ENCODE results near the gene EPN2. TPM values are rescaled to one million over a fixed set of nuclear protein-coding genes. Genes with fewer than 3 reads are reported as not detected.
"Not testable (repeated sequence)": the region's sequence is repeated elsewhere in the genome, so short reads cannot be mapped to it uniquely, and the experiment has no call there.

Gene EPN2
- 10 to 100 TPM in 1 of 3 donors, 1 to 10 TPM in 2; 2.0 to 13.8 (median 4.9) TPM for total RNA-seq
- 4.6 TPM for total RNA-seq (2013)

GRCh38 chr17:19237139-19237388, at the start of gene EPN2:
EPN2 (plus strand) TSS chr17:19237366; CDS start chr17:19283120, 45,754 bp downstream.
- H3K9me3 ChIP-seq (ENCODE audit: control insufficient read depth, insufficient read depth, low read length); H3K36me3 Mint-ChIP-seq; H3K4me1 Mint-ChIP-seq; H3K36me3 ChIP-seq (ENCODE audit: control insufficient read depth, insufficient read depth, low read length); intact Hi-C loops (cut with micrococcal nuclease); H3K27ac ChIP-seq (ENCODE audit: low read length); H3K9me3 Mint-ChIP-seq: not testable (repeated sequence)
- peaks cover 0 to 12% of the 10 kb centered on the region in 2 donors for H3K27me3 Mint-ChIP-seq (ENCODE audit: low read depth in 2 of 2)
- Histone ChIP-seq H3K4me3 (ENCODE audit: low read length) (peak within 1 kb of the TSS; percentile 65), H3K27me3 (ENCODE audit: control insufficient read depth, insufficient read depth, low read length) (peaks cover 12% of the 10 kb centered on the region), H3K4me1 (ENCODE audit: control insufficient read depth, insufficient read depth, low read length) (peaks cover 11% of the 10 kb centered on the region)
- H3K4me3 Mint-ChIP-seq = peak within 1 kb of the TSS; percentile 82
- DNase-seq = peak in 1 of 2 donors; percentile 75
- under 1% methylated on average over 19 of the region's 31 CpGs for WGBS (ENCODE audit: insufficient coverage)
- ATAC-seq = peak in 1 of 3 donors; percentile 91
- H3K27ac Mint-ChIP-seq = peak within 1 kb of the TSS in 1 of 2 donors; percentile 68

DNA sequence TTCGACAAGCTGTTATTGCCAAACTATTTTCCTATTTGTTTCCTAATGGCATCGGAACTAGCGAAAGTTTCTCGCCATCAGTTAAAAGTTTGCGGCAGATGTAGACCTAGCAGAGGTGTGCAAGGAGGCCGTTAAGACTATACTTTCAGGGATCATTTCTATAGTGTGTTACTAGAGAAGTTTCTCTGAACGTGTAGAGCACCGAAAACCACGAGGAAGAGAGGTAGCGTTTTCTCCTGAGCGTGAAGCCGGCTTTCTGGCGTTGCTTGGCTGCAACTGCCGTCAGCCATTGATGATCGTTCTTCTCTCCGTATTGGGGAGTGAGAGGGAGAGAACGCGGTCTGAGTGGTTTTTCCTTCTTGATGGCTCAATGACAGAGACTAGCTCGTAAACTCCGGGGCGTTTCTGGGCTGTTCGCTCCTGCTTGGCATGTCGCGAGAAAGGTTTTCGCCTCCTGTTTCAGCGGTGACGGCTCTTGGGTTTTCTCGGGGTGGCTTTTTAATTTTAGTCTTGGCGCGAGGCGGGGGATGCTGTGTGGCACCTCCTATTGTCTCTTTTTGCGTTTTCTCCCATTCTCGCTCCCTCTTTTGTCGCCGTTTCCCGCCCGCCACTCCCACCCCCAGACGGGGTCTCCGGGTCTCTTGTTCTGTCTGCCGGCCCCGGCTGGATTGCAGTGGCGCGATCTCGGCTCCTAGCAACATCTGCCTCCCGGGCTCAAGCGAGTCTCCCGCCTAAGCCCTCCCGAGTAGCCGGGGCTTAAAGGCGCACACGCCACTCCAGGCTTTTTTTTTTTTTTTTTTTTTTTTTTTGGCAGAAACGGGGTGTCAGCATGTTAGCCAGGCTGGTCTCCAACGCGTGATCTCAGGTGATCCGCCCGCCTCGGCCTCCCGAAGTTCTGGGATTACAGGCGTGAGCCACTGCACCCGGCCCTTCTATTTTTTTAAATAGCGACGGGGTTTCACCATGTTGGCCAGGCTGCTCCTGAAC, 49.0 kb upstream of the EPN2 start:
- WGBS (ENCODE audit: insufficient coverage) = 0% methylated on average over 5 of the region's 62 CpGs
- H3K9me3 Mint-ChIP-seq; H3K4me3 Mint-ChIP-seq; H3K36me3 Mint-ChIP-seq; H3K27me3 ChIP-seq (ENCODE audit: control insufficient read depth, insufficient read depth, low read length); H3K4me1 Mint-ChIP-seq; H3K27ac ChIP-seq (ENCODE audit: low read length); H3K4me3 ChIP-seq (ENCODE audit: low read length); H3K4me1 ChIP-seq (ENCODE audit: control insufficient read depth, insufficient read depth, low read length); H3K27me3 Mint-ChIP-seq (ENCODE audit: low read depth in 2 of 2); H3K36me3 ChIP-seq (ENCODE audit: control insufficient read depth, insufficient read depth, low read length); H3K9me3 ChIP-seq (ENCODE audit: control insufficient read depth, insufficient read depth, low read length); H3K27ac Mint-ChIP-seq; intact Hi-C loops (cut with micrococcal nuclease): not testable (repeated sequence)
- DNase-seq (peak in 1 of 2 donors; percentile 84), ATAC-seq (peak; percentile 44 to 58 (median 54))

DNA sequence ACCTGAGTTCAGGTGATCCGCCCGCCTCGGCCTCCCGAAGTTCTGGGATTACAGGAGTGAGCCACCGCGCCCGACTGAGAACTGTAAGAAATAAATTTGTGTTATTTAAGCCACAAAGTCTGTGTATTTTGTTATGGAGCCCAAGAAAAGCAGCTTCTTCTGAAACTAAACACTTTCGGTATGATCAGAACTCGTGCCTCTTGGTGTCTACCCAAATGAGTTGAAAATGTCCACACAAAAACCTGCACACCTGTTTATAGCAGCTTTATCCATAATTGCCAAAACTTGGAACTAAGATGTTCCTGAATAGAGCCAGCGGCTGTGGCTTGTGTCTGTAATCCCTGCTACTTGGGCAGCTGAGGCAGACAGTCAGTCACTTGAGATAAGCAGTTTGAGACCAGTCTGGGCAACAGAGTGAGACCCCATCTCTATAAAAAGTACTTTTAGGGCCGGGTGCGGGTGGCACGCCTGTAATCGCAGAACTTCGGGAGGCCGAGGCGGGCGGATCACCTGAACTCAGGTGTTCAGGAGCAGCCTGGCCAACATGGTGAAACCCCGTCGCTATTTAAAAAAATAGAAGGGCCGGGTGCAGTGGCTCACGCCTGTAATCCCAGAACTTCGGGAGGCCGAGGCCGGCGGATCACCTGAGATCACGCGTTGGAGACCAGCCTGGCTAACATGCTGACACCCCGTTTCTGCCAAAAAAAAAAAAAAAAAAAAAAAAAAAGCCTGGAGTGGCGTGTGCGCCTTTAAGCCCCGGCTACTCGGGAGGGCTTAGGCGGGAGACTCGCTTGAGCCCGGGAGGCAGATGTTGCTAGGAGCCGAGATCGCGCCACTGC, 48.1 kb upstream of the EPN2 start:
- intact Hi-C loops (cut with micrococcal nuclease) = not testable (repeated sequence)

DNA sequence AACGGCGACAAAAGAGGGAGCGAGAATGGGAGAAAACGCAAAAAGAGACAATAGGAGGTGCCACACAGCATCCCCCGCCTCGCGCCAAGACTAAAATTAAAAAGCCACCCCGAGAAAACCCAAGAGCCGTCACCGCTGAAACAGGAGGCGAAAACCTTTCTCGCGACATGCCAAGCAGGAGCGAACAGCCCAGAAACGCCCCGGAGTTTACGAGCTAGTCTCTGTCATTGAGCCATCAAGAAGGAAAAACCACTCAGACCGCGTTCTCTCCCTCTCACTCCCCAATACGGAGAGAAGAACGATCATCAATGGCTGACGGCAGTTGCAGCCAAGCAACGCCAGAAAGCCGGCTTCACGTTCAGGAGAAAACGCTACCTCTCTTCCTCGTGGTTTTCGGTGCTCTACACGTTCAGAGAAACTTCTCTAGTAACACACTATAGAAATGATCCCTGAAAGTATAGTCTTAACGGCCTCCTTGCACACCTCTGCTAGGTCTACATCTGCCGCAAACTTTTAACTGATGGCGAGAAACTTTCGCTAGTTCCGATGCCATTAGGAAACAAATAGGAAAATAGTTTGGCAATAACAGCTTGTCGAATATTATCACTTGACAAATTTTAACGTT, 47.3 kb upstream of the EPN2 start:
- DNase-seq; H3K4me1 ChIP-seq (ENCODE audit: control insufficient read depth, insufficient read depth, low read length); H3K9me3 ChIP-seq (ENCODE audit: control insufficient read depth, insufficient read depth, low read length); H3K27ac Mint-ChIP-seq; H3K27me3 Mint-ChIP-seq (ENCODE audit: low read depth in 2 of 2); H3K36me3 ChIP-seq (ENCODE audit: control insufficient read depth, insufficient read depth, low read length); H3K4me3 ChIP-seq (ENCODE audit: low read length); H3K9me3 Mint-ChIP-seq; intact Hi-C loops (cut with micrococcal nuclease); H3K4me1 Mint-ChIP-seq; H3K27me3 ChIP-seq (ENCODE audit: control insufficient read depth, insufficient read depth, low read length); H3K36me3 Mint-ChIP-seq; H3K4me3 Mint-ChIP-seq; H3K27ac ChIP-seq (ENCODE audit: low read length): not testable (repeated sequence)
- no CpG with 5 or more reads among the region's 36 CpGs for WGBS (ENCODE audit: insufficient coverage)
- peak in 1 of 3 donors; percentile 26 for ATAC-seq

More for the DNA sequence above, 48.1 kb upstream of the EPN2 start:
- H3K9me3 Mint-ChIP-seq; H3K4me1 ChIP-seq (ENCODE audit: control insufficient read depth, insufficient read depth, low read length); H3K4me1 Mint-ChIP-seq; H3K4me3 ChIP-seq (ENCODE audit: low read length); DNase-seq; H3K27ac ChIP-seq (ENCODE audit: low read length); H3K27me3 ChIP-seq (ENCODE audit: control insufficient read depth, insufficient read depth, low read length); H3K36me3 ChIP-seq (ENCODE audit: control insufficient read depth, insufficient read depth, low read length); H3K27me3 Mint-ChIP-seq (ENCODE audit: low read depth in 2 of 2); H3K9me3 ChIP-seq (ENCODE audit: control insufficient read depth, insufficient read depth, low read length); H3K36me3 Mint-ChIP-seq: not testable (repeated sequence)
- peak; percentile 70 to 84 (median 72) for ATAC-seq
- peak overlapping the region in 1 of 2 donors; percentile 79 for H3K27ac Mint-ChIP-seq
- WGBS (ENCODE audit: insufficient coverage) = no CpG with 5 or more reads among the region's 39 CpGs
- peak overlapping the region; percentile 47 for H3K4me3 Mint-ChIP-seq

GRCh38 chr17:19196382-19197204, 40.6 kb upstream of the EPN2 start:
- DNase-seq; H3K9me3 ChIP-seq (ENCODE audit: control insufficient read depth, insufficient read depth, low read length); intact Hi-C loops (cut with micrococcal nuclease); H3K36me3 ChIP-seq (ENCODE audit: control insufficient read depth, insufficient read depth, low read length); H3K27ac ChIP-seq (ENCODE audit: low read length); H3K36me3 Mint-ChIP-seq; H3K4me1 Mint-ChIP-seq; H3K4me1 ChIP-seq (ENCODE audit: control insufficient read depth, insufficient read depth, low read length); H3K27ac Mint-ChIP-seq; H3K27me3 ChIP-seq (ENCODE audit: control insufficient read depth, insufficient read depth, low read length); H3K27me3 Mint-ChIP-seq (ENCODE audit: low read depth in 2 of 2); H3K4me3 Mint-ChIP-seq; H3K9me3 Mint-ChIP-seq: not testable (repeated sequence)
- peak; percentile 99 to 100 (median 100) for ATAC-seq
- H3K4me3 ChIP-seq (ENCODE audit: low read length) = peak overlapping the region; percentile 22
- WGBS (ENCODE audit: insufficient coverage) = 0% methylated on average over 3 of the region's 33 CpGs

GRCh38 chr17:19202448-19202847, 34.7 kb upstream of the EPN2 start:
- H3K27me3 Mint-ChIP-seq (ENCODE audit: low read depth in 2 of 2); H3K27ac Mint-ChIP-seq; H3K4me3 Mint-ChIP-seq; H3K27me3 ChIP-seq (ENCODE audit: control insufficient read depth, insufficient read depth, low read length); H3K4me3 ChIP-seq (ENCODE audit: low read length); intact Hi-C loops (cut with micrococcal nuclease); H3K36me3 Mint-ChIP-seq; H3K9me3 Mint-ChIP-seq; H3K9me3 ChIP-seq (ENCODE audit: control insufficient read depth, insufficient read depth, low read length); H3K27ac ChIP-seq (ENCODE audit: low read length); H3K36me3 ChIP-seq (ENCODE audit: control insufficient read depth, insufficient read depth, low read length); H3K4me1 ChIP-seq (ENCODE audit: control insufficient read depth, insufficient read depth, low read length); DNase-seq; H3K4me1 Mint-ChIP-seq: not testable (repeated sequence)
- ATAC-seq = peak; percentile 95 to 100 (median 100)
- no CpG with 5 or more reads among the region's 20 CpGs for WGBS (ENCODE audit: insufficient coverage)

DNA sequence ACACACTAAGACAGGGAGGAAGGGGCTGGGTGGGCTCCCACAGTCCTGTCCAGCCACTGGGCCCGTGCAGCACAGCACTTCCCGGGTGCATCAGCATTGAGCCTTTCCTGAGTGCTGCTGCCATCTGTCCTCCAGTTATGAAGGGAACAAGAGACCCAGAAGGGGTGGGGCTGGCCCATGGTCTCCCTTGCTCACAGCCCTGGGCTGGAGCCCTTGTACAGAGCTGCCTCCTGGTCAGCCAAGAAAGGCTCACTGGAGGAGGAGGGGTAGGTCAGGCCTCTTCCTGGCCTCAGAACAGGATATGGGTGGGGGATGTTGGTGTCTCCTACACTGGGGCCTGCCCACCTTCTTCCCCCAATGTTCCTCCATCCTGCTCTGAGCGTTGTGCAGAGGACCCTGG, 33.7 kb upstream of the EPN2 start:
- H3K27ac ChIP-seq (ENCODE audit: low read length); H3K27me3 Mint-ChIP-seq (ENCODE audit: low read depth in 2 of 2); H3K36me3 ChIP-seq (ENCODE audit: control insufficient read depth, insufficient read depth, low read length); H3K4me3 ChIP-seq (ENCODE audit: low read length); H3K9me3 ChIP-seq (ENCODE audit: control insufficient read depth, insufficient read depth, low read length); DNase-seq; H3K36me3 Mint-ChIP-seq; ATAC-seq; H3K4me1 ChIP-seq (ENCODE audit: control insufficient read depth, insufficient read depth, low read length); intact Hi-C loops (cut with micrococcal nuclease); H3K27me3 ChIP-seq (ENCODE audit: control insufficient read depth, insufficient read depth, low read length); H3K4me3 Mint-ChIP-seq; H3K4me1 Mint-ChIP-seq; H3K9me3 Mint-ChIP-seq; H3K27ac Mint-ChIP-seq: not testable (repeated sequence)
- no CpG with 5 or more reads among the region's 3 CpGs for WGBS (ENCODE audit: insufficient coverage)

Measured in natural killer cell (primary cell).